Activated CD8-positive, alpha-beta memory T cell treated with anti-CD3 and anti-CD28 coated beads for 1 hour (primary cell): ENCODE results near the gene CCDC57.
"Not testable (repeated sequence)": the region's sequence is repeated elsewhere in the genome, so short reads cannot be mapped to it uniquely, and the experiment has no call there.

ENCODE experiments used
- DNase-seq, 2 donors: peaks; one replicate each; pipeline ENCODE4 v3.0.0-alpha.2; 2020; ENCODE audit warnings: low read depth in 1 of 2; ENCODE audit errors: extremely low read depth in 1 of 2

CCDC57 gene

GRCh38 chr17:82225368-82226029 is 12.9 kb upstream of the CCDC57 start:
- DNase-seq, result no peak

GRCh38 chr17:82224666-82225065 is 12.0 kb upstream of the CCDC57 start:
- no peak for DNase-seq

GRCh38 chr17:82223517-82223916 is 10.9 kb upstream of the CCDC57 start:
- DNase-seq, result no peak

- no peak for DNase-seq
These were observed 10.2 kb upstream of the CCDC57 start for GRCh38 chr17:82222816-82223215.

- no peak for DNase-seq
These were observed 8.8 kb upstream of the CCDC57 start for GRCh38 chr17:82221341-82221902.

- no peak for DNase-seq
These were observed 7.4 kb upstream of the CCDC57 start for GRCh38 chr17:82219753-82220709.

- DNase-seq, result no peak
These were observed 6.4 kb upstream of the CCDC57 start for GRCh38 chr17:82219083-82219482.

GRCh38 chr17:82218349-82219075 is 5.9 kb upstream of the CCDC57 start:
- DNase-seq, result no peak

- no peak for DNase-seq
These were observed 5.0 kb upstream of the CCDC57 start for GRCh38 chr17:82217530-82218204.

- DNase-seq, result no peak
These were observed 4.5 kb upstream of the CCDC57 start for GRCh38 chr17:82217120-82217529.

- DNase-seq, result no peak
These were observed 3.9 kb upstream of the CCDC57 start for GRCh38 chr17:82216301-82217119.

GRCh38 chr17:82215972-82216300 is 3.3 kb upstream of the CCDC57 start:
- DNase-seq, result no peak

- DNase-seq, result no peak
These were observed 2.7 kb upstream of the CCDC57 start for GRCh38 chr17:82215095-82215971.

GRCh38 chr17:82214012-82214628 is 1.5 kb upstream of the CCDC57 start:
- DNase-seq, result no peak

- DNase-seq, result no peak
These were observed 789 bp upstream of the CCDC57 start for GRCh38 chr17:82213251-82214011.

- not testable (repeated sequence) for DNase-seq
These were observed 2.0 kb downstream of the CCDC57 start for GRCh38 chr17:82210655-82211054.

GRCh38 chr17:82205720-82206508 is 6.7 kb downstream of the CCDC57 start:
- peak in 1 of 2 donors; percentile 58 for DNase-seq
